ENCODE data around the gene MAGEA4.

The MAGEA4 gene

DNA sequence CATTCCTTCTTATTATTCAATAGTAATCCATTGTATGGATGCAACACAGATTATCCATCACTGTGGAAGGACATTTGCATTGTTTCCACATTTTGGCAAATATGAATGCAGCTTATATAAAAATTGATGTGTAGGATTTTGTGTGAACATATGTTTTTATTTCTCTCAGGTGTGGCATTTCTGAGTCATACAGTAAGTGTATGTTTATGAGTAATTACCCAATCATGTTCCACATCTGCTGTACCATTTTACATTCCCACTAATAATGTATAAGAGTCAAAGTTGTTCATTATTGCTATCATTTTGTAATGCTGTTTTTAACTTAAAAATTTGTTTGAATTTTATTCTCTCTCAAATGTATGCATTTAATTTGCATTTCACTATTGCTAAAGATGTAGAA, 25.5 kb downstream of the MAGEA4 start:
- no peaks in the 10 kb centered on the region for H3K9me3 ChIP-seq (replicated peaks; ENCODE audit: insufficient read depth, low read length)
- no peak overlapping the region for H3K9ac ChIP-seq (ENCODE audit: low read length)
- DNase-seq = no peak
- no peaks in the 10 kb centered on the region for H4K20me1 ChIP-seq (ENCODE audit: insufficient read depth, low read length)
- H3K4me1 ChIP-seq (ENCODE audit: low read length) = no peaks in the 10 kb centered on the region
- TF ChIP-seq, protein P1, sequence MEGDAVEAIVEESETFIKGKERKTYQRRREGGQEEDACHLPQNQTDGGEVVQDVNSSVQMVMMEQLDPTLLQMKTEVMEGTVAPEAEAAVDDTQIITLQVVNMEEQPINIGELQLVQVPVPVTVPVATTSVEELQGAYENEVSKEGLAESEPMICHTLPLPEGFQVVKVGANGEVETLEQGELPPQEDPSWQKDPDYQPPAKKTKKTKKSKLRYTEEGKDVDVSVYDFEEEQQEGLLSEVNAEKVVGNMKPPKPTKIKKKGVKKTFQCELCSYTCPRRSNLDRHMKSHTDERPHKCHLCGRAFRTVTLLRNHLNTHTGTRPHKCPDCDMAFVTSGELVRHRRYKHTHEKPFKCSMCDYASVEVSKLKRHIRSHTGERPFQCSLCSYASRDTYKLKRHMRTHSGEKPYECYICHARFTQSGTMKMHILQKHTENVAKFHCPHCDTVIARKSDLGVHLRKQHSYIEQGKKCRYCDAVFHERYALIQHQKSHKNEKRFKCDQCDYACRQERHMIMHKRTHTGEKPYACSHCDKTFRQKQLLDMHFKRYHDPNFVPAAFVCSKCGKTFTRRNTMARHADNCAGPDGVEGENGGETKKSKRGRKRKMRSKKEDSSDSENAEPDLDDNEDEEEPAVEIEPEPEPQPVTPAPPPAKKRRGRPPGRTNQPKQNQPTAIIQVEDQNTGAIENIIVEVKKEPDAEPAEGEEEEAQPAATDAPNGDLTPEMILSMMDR (IDR thresholded peaks at IDR 0.05; ENCODE audit: low read length) = no peak
- no peak for TF ChIP-seq EZH2 (optimal IDR thresholded peaks at IDR 0.05; ENCODE audit: low read depth, low read length)
- TF ChIP-seq EZH2phosphoT487 (IDR thresholded peaks at IDR 0.05; ENCODE audit: low read length) = no peak
- no peak overlapping the region for H2AFZ ChIP-seq (ENCODE audit: low read length)
- H3K27ac ChIP-seq (ENCODE audit: low read length) = no peak overlapping the region
- H3K27me3 ChIP-seq (replicated peaks; ENCODE audit: insufficient read depth, low read length) = no peaks in the 10 kb centered on the region
- no peak overlapping the region for H3K4me2 ChIP-seq (ENCODE audit: low read depth, low read length)
- no peaks in the 10 kb centered on the region for H3F3A ChIP-seq (ENCODE audit: insufficient read depth, low read length)
- no peaks in the 10 kb centered on the region for H3K36me3 ChIP-seq (replicated peaks; ENCODE audit: insufficient read depth, low read length)
- no peaks in the 10 kb centered on the region for H3K79me2 ChIP-seq (ENCODE audit: low read length)
- no peaks in the 10 kb centered on the region for H3K9me2 ChIP-seq (replicated peaks; ENCODE audit: insufficient read depth, low read length)
- no peak overlapping the region for H3K4me3 ChIP-seq (ENCODE audit: low read length)

DNA sequence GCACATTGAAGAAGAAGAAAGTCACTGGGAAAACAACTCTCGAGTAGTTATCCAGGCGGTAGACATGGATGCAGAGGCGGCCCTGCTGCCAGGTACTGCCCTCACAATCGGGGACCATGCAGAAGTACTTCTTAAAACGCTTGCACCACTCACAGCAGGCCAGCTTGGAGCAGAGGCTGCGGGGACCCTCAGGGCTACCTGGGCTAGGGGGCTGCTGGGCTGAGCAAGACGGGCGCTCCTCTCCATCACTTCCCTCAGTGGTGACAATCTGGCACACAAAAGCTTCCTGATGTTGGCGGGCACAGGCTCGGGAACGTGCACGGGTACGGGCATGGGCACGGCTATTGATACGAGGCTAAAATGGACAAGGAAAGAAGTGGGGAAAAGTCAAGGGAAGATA, 42.0 kb downstream of the MAGEA4 start:
- H3F3A ChIP-seq (ENCODE audit: insufficient read depth, low read length) = no peaks in the 10 kb centered on the region
- no peak for DNase-seq
- H3K79me2 ChIP-seq (ENCODE audit: low read length) = no peaks in the 10 kb centered on the region
- H3K9ac ChIP-seq (ENCODE audit: low read length) = no peak overlapping the region
- H3K4me2 ChIP-seq (ENCODE audit: low read depth, low read length) = no peak overlapping the region
- no peaks in the 10 kb centered on the region for H3K36me3 ChIP-seq (replicated peaks; ENCODE audit: insufficient read depth, low read length)
- no peak overlapping the region for H3K27ac ChIP-seq (ENCODE audit: low read length)
- no peaks in the 10 kb centered on the region for H4K20me1 ChIP-seq (ENCODE audit: insufficient read depth, low read length)
- H3K9me2 ChIP-seq (replicated peaks; ENCODE audit: insufficient read depth, low read length) = no peaks in the 10 kb centered on the region
- no peaks in the 10 kb centered on the region for H3K4me1 ChIP-seq (ENCODE audit: low read length)
- no peaks in the 10 kb centered on the region for H3K27me3 ChIP-seq (replicated peaks; ENCODE audit: insufficient read depth, low read length)
- no peaks in the 10 kb centered on the region for H3K9me3 ChIP-seq (replicated peaks; ENCODE audit: insufficient read depth, low read length)
- H2AFZ ChIP-seq (ENCODE audit: low read length) = no peak overlapping the region
- TF ChIP-seq EZH2phosphoT487 (IDR thresholded peaks at IDR 0.05; ENCODE audit: low read length) = no peak
- no peak for TF ChIP-seq EZH2 (optimal IDR thresholded peaks at IDR 0.05; ENCODE audit: low read depth, low read length)
- TF ChIP-seq, protein P1 (IDR thresholded peaks at IDR 0.05; ENCODE audit: low read length) = no peak
- H3K4me3 ChIP-seq (ENCODE audit: low read length) = no peak overlapping the region

DNA sequence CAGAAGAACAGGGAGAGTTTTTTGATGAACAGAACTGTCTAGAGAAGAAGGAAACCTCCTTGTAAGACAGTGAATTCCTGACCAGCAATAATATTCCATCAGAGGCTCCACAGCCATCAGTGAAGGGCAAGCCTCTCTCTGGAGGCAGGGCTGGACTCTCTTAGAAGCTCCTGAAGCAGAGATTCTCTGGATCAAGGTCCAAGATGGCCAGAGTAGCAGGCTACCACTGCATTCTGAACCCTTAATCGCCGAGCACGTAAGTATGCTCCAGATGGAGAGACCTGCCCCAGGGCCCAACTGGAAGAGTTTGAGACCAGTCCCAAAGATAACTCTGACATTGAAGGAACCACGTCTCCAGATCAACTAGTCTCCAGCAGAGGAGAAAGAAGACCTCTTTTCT, 45.4 kb downstream of the MAGEA4 start:
- H3K27me3 ChIP-seq (replicated peaks; ENCODE audit: insufficient read depth, low read length) = no peaks in the 10 kb centered on the region
- TF ChIP-seq, protein P1 (IDR thresholded peaks at IDR 0.05; ENCODE audit: low read length) = no peak
- TF ChIP-seq EZH2 (optimal IDR thresholded peaks at IDR 0.05; ENCODE audit: low read depth, low read length) (no peak), EZH2phosphoT487 (IDR thresholded peaks at IDR 0.05; ENCODE audit: low read length) (no peak)
- H3K27ac ChIP-seq (ENCODE audit: low read length) = no peak overlapping the region
- no peak overlapping the region for H3K4me2 ChIP-seq (ENCODE audit: low read depth, low read length)
- no peak overlapping the region for H3K9ac ChIP-seq (ENCODE audit: low read length)
- H2AFZ ChIP-seq (ENCODE audit: low read length) = no peak overlapping the region
- H3K9me2 ChIP-seq (replicated peaks; ENCODE audit: insufficient read depth, low read length) = no peaks in the 10 kb centered on the region
- no peak for DNase-seq
- H3K36me3 ChIP-seq (replicated peaks; ENCODE audit: insufficient read depth, low read length) = no peaks in the 10 kb centered on the region
- H3K4me3 ChIP-seq (ENCODE audit: low read length) = no peak overlapping the region
- H3F3A ChIP-seq (ENCODE audit: insufficient read depth, low read length) = no peaks in the 10 kb centered on the region
- H3K9me3 ChIP-seq (replicated peaks; ENCODE audit: insufficient read depth, low read length) = no peaks in the 10 kb centered on the region
- H3K79me2 ChIP-seq (ENCODE audit: low read length) = no peaks in the 10 kb centered on the region
- no peaks in the 10 kb centered on the region for H3K4me1 ChIP-seq (ENCODE audit: low read length)
- H4K20me1 ChIP-seq (ENCODE audit: insufficient read depth, low read length) = no peaks in the 10 kb centered on the region

Measured in MM.1S (cell line).